IPS DF 6.9 (cell line): ENCODE data around the gene USP35.
"Not testable (repeated sequence)": the region's sequence is repeated elsewhere in the genome, so short reads cannot be mapped to it uniquely, and the experiment has no call there.

Source experiments
- DNase-seq: peaks from one replicate; pipeline ENCODE4 v3.0.0-alpha.2; 2013; ENCODE audit warnings: low read depth, low spot score
- H3K27ac ChIP-seq: one replicate; pipeline ENCODE4 v1.5.1; 2013; ENCODE audit warnings: low read length, control low read depth
- H3K27me3 ChIP-seq: 2 replicates; pipeline ENCODE4 v1.6.1; 2013; ENCODE audit warnings: mild to moderate bottlenecking, low read length; ENCODE audit not compliant: control insufficient read depth, insufficient read depth
- H3K36me3 ChIP-seq: 2 replicates; pipeline ENCODE4 v1.6.1; 2013; ENCODE audit warnings: low read length; ENCODE audit not compliant: control insufficient read depth, insufficient read depth
- H3K4me1 ChIP-seq: 2 replicates; pipeline ENCODE4 v1.6.1; 2013; ENCODE audit warnings: low read length; ENCODE audit not compliant: control insufficient read depth, insufficient read depth
- H3K4me3 ChIP-seq: 2 replicates; pipeline ENCODE4 v1.5.1; 2013; ENCODE audit warnings: mild to moderate bottlenecking, low read length
- H3K9me3 ChIP-seq: 2 replicates; pipeline ENCODE4 v1.6.1; 2013; ENCODE audit warnings: low read length, inconsistent platforms; ENCODE audit not compliant: control insufficient read depth, insufficient read depth
- WGBS: extraction: QIAGEN DNeasy Blood & Tissue Kit; methylation state at CpG from one replicate; pipeline ENCODE4 v1.1.7; 2013; ENCODE audit warnings: mixed read lengths, missing lambda C conversion rate; ENCODE audit not compliant: insufficient read length, insufficient coverage; 5-methylcytosine and 5-hydroxymethylcytosine counted together

Gene USP35

DNA sequence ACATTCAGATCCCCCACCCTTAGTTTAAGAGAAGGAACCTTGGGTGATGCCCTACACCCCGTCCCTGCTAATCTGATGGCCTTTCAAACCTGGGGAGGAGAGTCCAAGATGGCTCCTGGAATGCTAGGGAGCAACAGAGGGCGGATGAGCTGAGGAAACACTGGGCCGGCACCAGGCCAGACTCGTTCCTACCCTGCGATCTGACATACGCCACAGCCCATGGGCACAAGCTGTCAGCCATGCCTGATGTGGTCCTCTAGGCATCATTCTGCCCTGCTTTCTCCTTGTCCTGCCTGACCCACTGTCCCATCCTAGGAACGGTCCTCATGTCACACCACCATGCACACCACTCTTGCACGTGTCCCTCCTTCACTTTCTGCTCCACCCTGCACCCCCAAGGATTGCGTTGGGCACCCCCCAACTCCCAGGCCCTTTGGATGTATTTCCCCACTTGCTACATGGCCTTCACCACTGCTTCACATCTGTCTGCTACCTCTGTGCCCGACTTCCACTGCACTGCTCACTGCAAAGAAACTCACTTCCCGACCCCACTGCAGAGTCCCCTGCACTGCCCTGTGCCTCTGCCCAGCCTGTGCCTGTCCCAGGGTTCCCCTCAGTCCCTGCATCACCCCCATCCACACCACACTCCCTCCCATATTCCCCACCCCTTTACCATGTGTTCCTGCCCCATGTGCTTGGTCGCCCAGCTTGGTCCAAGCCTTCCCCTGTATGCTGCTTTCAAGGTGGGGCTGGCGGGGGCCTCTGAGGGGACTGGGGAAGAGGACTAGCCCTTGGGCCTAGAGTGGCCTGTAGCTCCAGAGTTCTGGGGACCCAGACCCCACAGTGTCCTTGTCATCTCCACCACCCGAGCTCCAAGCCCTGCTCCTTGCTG, 29.2 kb downstream of the USP35 start:
- no peak for DNase-seq
- H3K4me3 ChIP-seq: no peak overlapping the region
- no peaks in the 10 kb centered on the region for H3K9me3 ChIP-seq
- H3K36me3 ChIP-seq: no peaks in the 10 kb centered on the region
- WGBS: no CpG with 5 or more reads among the region's 14 CpGs
- no peaks in the 10 kb centered on the region for H3K4me1 ChIP-seq
- no peaks in the 10 kb centered on the region for H3K27me3 ChIP-seq
- no peak overlapping the region for H3K27ac ChIP-seq

DNA sequence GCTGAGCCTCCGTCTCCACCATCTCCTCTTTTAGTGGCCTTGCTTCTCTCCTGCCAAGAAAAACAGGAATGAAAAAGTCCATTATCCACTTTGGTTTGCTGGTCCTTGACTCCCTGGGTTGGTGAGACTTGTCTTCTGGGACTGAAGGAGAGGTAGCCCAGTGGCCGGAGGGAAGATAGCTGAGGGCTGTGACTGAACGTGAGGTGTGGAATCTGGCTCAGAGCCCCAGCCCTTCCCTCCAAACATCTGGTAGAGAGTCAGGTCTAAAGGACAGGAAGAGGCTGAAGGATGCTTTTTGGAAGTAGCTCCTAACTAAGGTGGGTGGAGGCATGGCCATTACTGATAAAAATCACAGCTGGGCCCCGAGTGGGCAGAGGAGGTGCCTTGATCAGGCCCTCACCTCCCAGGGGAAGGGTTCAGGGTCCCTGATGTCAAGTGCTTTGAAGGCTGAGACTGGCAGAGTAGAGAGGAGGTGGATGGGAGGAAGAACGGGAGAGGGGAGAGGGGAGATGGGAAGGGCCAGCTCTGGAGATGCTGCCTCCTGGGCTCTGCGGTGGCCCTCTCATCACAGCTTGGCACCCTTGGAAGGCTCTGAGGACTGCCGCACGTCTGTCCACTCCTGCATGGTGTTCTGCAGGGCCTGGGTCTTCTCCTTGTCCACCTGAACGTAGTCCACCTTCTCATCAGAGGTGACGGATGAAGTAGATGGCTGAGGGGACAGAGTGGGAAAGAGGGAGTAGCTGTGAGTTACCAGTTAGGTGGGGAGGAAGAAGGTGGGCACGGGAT, 30.2 kb downstream of the USP35 start:
- DNase-seq: no peak
- no peaks in the 10 kb centered on the region for H3K27me3 ChIP-seq
- no peaks in the 10 kb centered on the region for H3K36me3 ChIP-seq
- WGBS: no CpG with 5 or more reads among the region's 11 CpGs
- H3K4me1 ChIP-seq: no peaks in the 10 kb centered on the region
- no peak overlapping the region for H3K4me3 ChIP-seq
- no peaks in the 10 kb centered on the region for H3K9me3 ChIP-seq
- H3K27ac ChIP-seq: no peak overlapping the region

DNA sequence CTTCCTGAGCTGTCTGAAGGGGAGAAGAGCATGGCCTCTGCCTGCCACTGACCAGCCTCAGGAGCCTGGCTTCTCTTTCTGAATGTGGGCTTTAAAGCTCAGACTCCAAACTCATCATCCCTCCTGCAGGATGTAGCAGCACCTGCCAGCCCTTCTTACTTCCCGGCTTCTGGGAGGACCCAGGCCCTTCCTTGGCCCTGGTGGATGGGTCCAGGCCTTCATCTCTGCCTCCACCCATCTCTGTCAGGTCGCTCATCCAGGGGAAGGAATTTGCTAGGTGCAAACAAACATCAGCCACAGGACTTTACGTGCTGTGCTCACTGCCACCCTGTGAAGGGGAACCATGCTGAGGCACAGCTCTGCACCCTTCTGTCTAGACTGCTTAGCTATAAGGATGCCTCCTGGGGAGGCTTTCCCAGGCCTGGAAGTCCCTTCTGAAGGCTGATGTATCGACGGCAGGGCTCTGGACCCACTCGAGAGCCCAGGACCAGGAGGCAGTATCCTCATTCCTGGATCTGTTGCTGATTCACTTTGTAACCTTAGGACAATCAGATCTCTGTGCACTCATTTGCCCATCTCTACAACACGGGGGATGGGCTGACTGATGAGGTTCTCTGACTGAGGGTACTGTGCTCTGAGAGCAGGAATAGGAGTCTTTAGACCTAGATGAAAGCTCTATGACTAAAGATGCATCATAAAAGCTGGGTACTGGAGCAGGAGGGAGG, 30.9 kb downstream of the USP35 start:
- Histone ChIP-seq H3K27me3 (no peaks in the 10 kb centered on the region), H3K27ac (no peak overlapping the region), H3K9me3 (no peaks in the 10 kb centered on the region), H3K36me3 (no peaks in the 10 kb centered on the region), H3K4me3 (no peak overlapping the region), H3K4me1 (no peaks in the 10 kb centered on the region)
- no CpG with 5 or more reads among the region's 7 CpGs for WGBS
- no peak for DNase-seq

DNA sequence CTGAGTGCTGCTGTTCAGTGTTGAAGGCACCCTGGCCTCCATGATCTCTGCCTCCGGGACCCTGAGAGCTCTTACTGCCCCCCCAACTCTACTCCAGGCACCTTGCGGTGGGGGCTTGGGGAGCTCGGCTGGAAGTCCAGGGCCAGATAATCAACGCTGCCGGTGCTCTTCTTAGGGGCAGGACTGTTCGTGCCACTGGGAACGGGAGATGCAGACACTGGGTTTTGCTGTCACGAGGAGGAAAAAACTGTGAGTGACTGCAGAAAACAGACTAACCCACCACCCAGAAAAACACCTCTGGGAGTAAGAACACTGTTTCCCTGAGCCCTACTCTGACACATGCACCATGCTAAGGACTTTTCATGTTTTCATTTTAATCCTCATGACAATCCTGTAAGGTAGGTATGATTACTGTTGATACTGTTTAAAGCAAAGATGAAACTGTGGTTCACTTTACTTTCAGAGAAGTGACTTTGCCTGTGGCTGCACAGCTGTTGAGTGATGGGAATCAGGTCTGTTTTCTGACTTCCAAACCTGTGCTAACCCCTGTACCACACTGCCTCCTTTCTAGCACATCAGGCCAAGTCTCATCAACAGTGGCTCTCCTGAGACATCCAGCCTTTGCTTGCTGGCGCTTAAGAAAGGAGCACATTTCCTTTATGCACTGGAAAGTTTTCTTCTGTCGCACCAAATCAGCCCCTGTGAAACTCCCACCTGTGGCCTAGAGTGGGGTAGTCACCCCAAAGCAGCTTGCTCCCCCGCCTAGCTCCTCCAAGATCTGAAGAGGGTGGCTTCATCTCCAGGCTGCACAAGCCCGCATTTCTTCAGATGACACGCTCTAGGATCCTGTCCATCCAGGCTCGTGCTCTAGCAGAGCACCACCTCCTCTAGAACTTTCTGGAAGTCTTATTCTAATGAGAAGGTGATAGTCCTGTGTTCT, 31.8 kb downstream of the USP35 start:
- no peak for DNase-seq
- no peaks in the 10 kb centered on the region for H3K4me1 ChIP-seq
- H3K27me3 ChIP-seq: no peaks in the 10 kb centered on the region
- H3K4me3 ChIP-seq: no peak overlapping the region
- H3K27ac ChIP-seq: no peak overlapping the region
- no peaks in the 10 kb centered on the region for H3K9me3 ChIP-seq
- no peaks in the 10 kb centered on the region for H3K36me3 ChIP-seq
- no CpG with 5 or more reads among the region's 14 CpGs for WGBS

DNA sequence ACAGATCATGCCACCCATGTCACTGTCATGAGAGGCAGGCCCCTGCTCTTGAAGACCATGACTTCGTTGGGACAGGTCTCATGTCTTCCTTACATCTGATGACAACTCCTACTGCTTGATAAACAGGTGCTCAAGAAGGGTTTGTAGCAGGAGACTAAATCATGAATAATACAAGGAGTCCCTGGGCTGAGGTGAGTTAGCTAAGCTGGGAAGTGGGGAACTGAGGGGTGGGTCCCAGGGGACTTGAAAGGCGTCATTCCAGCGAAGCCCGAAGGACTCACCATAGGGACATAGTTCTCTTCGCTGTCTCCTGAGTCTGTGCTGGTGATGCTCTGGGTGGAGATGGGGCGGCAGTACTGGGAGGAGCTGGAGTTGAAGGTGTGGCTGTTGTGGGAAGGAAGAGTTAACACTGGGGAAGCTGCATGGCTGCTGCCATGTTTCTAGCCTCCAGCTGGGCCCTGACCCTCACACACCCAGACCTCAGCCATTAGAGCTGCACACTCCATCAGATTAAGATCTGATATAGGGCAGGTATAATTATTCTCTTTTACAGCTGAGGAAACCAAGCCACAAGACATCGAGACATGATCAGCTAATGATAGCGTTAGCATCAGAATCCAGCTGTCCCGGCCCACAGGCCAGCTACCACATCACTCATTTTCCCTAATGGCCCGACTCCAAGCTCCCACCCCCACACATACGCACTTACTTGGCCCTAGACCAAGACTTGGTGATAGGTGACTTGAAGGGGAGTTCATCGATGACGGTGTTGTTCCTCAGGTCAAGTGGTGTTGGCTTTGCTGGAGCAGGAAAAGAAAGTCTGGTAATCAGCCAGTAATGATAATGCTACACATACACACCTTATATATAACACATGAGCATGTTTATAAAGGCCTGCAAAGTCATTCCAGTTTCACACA, 32.9 kb downstream of the USP35 start:
- Histone ChIP-seq H3K27me3 (no peaks in the 10 kb centered on the region), H3K4me1 (no peaks in the 10 kb centered on the region), H3K4me3 (no peak overlapping the region), H3K36me3 (no peaks in the 10 kb centered on the region), H3K9me3 (no peaks in the 10 kb centered on the region), H3K27ac (no peak overlapping the region)
- no CpG with 5 or more reads among the region's 13 CpGs for WGBS
- no peak for DNase-seq

DNA sequence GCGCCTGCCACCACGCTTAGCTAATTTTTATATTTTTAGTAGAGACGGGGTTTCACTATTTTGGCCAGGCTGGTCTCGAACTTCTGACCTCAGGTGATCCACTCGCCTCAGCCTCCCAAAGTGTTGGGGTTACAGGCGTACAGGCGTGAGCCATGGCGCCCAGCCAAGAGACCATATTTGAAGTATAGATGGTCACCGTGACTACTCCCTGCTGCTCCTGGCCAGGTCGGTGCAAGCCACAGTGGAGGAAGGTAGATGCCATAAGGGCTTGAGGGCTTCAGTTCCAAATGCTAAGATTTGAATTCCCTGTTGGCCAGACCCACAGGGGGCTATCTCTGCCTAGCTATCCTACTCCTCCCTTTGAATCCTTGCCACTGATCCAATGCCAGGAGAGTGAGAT, 34.0 kb downstream of the USP35 start:
- H3K27me3 ChIP-seq, H3K4me1 ChIP-seq, H3K4me3 ChIP-seq, H3K36me3 ChIP-seq, H3K27ac ChIP-seq, DNase-seq, H3K9me3 ChIP-seq: not testable (repeated sequence)
- no CpG with 5 or more reads among the region's 10 CpGs for WGBS

DNA sequence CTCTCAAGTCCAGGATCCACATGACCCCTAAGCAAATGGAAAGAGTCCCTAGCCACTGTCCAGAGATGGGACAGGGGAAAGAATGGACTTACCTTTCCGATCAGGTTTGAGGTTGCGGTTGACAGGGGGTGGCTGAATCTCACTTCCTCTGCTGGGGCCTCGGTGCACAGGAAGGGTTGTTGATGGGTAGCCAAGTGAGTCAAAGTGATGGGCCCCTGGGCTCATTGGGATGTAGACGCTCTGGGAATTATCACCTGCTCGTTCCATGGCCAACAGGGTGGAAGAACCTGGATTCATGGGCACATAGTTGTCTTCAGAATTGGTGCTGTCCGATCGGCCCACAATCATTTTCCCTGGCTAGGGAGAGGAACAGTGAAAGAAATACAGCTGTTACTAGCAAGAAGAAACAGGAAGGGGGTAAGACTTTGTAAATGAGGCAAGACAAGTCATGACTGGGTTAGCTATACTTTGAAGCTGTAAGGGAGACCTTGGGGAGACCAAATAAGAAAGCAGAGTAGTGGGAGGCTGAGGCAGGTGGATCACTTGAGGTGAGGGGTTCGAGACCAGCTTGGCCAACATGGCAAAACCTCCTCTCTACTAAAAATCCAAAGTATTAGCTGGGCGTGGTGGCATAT, 34.7 kb downstream of the USP35 start:
- WGBS: no CpG with 5 or more reads among the region's 9 CpGs
- no peaks in the 10 kb centered on the region for H3K36me3 ChIP-seq

DNA sequence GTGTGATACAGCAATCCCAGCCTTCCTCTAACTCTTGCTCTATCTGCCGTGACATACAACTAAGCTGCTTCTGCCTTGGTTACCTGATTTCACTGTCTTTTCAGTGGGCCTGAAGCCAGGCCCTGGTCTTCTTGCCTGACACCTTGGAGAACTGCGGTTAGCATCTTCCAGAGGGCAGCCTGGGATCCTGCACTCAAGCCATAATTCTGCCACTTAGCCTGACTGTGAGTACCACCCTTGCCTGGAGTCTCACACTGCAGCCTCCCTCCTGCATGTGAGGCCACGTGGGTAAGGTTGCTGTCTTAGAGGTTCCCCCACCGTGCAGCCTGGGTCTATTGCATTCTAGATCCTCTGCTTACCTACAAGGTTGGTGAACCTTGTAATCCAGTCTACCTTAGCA, 35.8 kb downstream of the USP35 start:
- Histone ChIP-seq H3K27ac (no peak overlapping the region), H3K4me1 (no peaks in the 10 kb centered on the region), H3K4me3 (no peak overlapping the region), H3K36me3 (no peaks in the 10 kb centered on the region), H3K27me3 (no peaks in the 10 kb centered on the region), H3K9me3 (no peaks in the 10 kb centered on the region)
- no CpG with 5 or more reads among the region's 4 CpGs for WGBS
- no peak for DNase-seq

More for the DNA sequence above, 34.7 kb downstream of the USP35 start:
- no peaks in the 10 kb centered on the region for H3K27me3 ChIP-seq
- no peaks in the 10 kb centered on the region for H3K4me1 ChIP-seq
- H3K4me3 ChIP-seq: no peak overlapping the region
- DNase-seq: no peak
- H3K9me3 ChIP-seq: no peaks in the 10 kb centered on the region
- no peak overlapping the region for H3K27ac ChIP-seq

DNA sequence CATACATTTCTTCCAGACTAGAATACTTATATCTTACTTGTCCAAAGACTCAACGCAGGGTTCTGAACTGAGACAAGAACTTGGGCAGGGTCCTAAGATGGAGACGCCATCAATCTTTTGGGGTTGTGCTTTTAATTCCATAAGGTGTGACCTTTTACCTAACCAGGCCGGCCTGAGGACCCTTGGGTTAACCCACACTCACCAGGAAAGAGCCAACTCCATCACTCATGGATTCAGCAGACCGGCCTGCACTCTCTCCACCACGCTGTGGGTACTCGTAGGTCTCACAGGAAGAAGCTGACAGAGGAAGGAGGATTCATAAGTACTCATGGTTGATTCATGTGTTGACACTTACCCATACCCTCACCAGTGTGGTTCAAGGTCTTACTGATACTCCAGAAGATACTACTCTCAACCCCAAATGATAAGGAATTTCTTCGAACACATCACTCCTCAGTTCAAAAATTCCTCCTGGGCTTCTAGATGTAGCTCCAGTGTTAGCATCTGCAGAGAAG, 36.2 kb downstream of the USP35 start:
- WGBS: no CpG with 5 or more reads among the region's 7 CpGs
- Histone ChIP-seq H3K27ac (no peak overlapping the region), H3K4me3 (no peak overlapping the region), H3K9me3 (no peaks in the 10 kb centered on the region), H3K4me1 (no peaks in the 10 kb centered on the region), H3K36me3 (no peaks in the 10 kb centered on the region), H3K27me3 (no peaks in the 10 kb centered on the region)
- DNase-seq: no peak
